ENCODE data around the gene GJC3.

The GJC3 gene

DNA sequence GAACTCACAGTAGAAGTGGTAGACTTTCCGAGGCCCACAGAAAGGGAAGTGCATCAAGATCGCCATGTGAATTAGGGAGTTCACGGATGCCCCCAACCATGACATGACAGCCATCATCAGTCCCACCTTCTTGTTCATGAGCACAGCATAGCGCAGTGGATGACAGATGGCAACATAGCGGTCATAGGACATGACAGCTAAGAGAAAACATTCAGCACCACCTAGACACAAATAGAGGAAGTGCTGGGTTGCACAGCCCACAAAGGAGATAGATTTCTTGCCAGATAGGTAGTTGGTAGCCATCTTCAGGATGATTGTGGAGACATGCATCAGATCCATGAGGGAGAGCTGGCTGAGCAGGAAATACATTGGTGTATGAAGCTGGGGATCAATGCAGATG lies 52.9 kb downstream of the GJC3 start:
- in situ Hi-C loops (cut with MboI; ENCODE audit: low sequenced_read_pairs): no loop called here
- Histone ChIP-seq H3K36me3 (replicated peaks) (no peaks in the 10 kb centered on the region), H3K27me3 (ENCODE audit: low read depth) (no peaks in the 10 kb centered on the region; the same call in 1 of the 2 replicates), H3K9me3 (no peaks in the 10 kb centered on the region), H3K4me1 (no peaks in the 10 kb centered on the region), H3K4me3 (no peak overlapping the region)
- no peak for DNase-seq (ENCODE audit: low spot score in 2 of 2)
